GM18526 (cell line): ENCODE measurements around the gene SMIM17.

ENCODE experiments used
- POLR2A ChIP-seq: IDR thresholded peaks from 3 replicates; pipeline ENCODE4 v1.6.1; 2011; ENCODE audit not compliant: insufficient read length; ENCODE audit errors: extremely low read depth

The SMIM17 gene

DNA sequence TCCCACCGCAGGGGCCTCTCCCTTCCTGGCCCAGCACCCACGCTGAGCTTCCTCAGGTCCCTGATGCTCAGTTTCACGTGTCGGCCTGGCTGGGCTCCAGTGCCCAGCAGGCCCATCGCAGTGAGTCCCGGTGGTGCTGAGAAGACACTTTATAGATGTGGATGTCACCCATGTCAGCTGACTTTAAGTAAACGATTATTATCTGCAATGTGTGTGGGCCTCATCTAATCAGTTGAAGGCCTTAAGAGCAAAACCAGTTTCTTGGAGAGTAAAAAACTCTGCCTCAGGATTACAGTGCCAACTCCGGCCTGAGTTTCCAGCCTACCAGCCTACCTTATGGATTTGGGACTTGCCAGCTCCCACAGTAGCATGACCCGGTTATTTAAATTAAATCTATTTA, 17.3 kb upstream of the SMIM17 start:
- TF ChIP-seq POLR2A, result no peak

DNA sequence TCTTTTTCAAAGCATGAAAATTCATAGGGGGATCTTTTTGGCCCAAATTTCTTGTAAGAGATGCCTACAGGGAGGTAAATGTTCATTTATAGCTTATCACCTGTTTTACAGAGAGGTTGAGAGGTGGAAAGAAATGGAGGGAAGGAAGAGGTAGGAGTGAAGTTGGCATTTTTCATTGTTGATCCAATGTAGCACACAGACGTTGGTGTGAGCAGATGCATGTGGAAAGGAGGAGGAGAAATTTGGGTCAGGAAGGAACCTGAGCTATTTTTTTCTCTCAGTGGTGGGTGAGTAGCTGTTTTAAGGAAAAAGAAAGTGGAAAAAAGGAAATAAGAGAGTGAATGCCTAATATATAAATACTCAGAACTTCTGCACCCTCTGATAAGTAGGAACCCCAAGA, 9.9 kb upstream of the SMIM17 start:
- TF ChIP-seq POLR2A, result no peak

DNA sequence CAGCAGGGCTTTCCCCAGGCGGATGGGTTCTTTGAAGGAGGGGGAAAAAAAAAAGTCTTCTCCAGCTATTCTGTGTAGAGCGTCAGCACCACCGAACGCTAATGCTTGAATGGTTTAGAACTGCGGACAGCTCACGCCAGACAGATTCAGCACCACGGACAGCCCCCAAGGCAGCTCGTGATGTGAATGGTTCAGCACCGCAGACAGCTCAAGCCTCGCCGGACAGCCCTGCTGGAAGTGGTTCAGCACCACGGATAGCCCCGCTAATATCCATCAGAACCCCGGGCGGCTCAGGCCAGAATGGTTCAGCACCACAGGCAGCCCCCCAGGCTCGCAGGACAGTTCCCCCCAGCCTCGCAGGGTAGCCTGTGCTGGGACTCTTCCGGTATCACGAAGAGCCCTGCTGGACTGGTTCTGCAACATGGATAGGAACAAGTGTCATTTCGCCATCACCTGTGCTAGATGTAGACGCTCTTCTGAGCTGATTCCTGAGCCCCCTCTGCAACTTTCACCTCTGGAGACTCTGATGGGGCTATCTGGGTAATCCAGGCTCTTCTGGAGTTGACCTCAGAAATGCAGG, 4.9 kb upstream of the SMIM17 start:
- TF ChIP-seq POLR2A, result no peak

DNA sequence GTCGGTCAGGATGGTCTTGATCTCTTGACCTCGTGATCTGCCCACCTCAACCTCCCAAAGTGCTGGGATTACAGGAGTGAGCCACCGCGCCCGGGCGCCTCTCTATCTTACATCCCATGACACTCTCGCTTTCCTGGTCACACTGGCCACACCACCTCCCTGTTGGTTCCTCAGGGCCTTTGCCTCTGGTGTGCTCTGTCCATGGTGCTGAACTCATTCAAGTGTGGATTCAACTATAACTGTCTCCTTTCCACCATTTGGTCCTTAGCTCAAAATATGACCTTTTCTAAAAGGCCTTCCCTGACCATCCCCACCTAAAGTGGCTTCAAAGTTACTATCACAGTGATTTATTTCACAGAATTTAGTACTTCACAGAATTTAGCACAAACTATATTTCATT, 3.7 kb upstream of the SMIM17 start:
- TF ChIP-seq POLR2A, result no peak

DNA sequence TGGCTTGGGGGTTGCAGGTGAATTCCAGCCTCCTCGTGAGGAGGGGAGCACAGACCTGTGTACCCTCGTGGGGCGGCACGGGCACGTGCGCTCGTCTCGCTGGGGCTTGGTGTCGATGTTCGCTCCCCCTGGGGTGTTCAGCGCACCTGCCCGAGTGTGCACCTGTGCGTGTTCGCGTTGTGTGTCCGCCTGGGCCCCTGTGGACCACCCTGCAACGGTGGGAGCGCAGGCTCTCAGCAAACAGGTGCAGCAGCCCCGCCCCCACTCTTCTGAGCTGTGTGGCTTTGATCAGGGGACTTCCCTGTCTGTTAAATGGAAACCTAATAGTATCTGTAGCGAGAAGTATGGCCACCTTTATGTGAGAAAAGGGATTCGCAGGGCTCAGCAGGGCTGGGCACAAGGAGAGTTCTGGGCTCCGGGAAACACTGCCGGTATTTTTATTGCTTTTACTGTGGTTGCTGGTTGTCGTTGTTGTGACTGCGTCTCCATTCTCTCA, 549 bp downstream of the SMIM17 start:
- no peak for TF ChIP-seq POLR2A

DNA sequence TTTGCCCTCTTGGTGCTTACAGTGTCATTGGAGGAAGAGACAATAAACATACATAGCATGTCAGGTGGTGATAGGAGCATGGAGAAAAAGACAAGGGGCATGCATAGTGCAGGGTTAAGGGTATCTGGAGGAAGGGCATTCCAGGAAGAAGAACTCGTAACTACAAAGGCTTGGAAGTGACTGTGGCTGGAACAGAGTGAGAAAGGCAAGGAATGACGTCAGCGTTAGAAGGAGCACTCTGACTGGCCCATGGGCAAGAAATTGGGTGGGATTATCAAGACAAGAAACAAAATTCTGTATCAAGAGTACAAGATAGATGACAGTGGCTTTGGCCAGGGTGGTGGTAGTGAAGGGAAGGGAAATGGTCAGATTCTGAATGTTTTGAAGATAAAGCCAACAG, 11.2 kb downstream of the SMIM17 start:
- no peak for TF ChIP-seq POLR2A

DNA sequence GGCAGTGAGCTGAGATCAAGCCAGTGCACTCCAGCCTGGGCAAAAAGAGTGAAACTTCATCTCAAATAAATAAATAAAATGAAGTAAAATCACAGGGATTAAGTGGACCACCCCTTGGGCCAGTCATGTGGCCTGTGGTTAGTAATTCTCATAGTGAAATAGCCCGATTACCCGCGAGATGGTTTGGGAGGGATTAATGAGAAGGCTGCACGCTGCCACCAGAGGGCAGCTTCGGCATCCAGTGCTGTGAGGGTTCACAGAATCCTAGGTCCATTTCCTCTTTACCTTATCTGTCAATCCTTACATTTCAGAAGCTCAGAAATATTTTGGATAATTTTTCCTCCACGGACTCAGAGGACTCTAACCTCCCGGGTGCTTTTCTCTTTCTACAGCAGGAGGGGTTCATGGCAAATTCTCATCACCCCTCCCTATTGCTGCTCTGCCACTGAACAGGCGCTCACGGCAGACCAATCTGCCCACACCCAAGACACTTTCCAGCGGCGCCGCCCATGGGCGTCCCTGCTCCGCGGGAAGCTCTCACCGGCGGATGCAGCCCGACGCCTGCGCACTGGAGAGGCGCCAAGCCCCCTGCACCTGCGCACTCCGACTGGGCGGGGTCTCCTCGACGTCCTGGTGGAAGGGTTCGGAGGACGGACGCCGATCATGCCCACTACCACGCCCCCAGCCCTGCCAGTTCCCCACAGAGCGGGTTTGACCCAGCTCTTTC, 17.6 kb downstream of the SMIM17 start:
- TF ChIP-seq POLR2A, result no peak

DNA sequence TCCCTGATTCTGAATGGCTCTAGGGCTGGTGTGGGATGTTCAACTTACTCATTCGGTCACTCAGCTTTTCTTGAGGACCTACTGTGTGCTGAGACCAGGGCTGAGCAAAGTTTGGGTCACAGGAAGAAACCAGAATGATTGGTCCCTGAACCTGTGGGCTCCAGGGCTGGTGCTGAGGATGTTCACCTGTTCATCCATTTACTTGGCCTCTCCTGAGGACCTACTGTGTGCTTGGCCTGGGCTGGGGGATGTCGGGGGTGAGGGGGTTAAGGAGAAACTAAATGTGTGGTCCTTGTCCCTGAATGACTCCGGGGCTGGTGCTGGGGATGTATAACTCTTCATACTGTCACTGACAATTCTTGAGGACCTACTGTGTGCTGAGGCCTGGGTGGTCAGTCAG, 18.3 kb downstream of the SMIM17 start:
- TF ChIP-seq POLR2A, result no peak

DNA sequence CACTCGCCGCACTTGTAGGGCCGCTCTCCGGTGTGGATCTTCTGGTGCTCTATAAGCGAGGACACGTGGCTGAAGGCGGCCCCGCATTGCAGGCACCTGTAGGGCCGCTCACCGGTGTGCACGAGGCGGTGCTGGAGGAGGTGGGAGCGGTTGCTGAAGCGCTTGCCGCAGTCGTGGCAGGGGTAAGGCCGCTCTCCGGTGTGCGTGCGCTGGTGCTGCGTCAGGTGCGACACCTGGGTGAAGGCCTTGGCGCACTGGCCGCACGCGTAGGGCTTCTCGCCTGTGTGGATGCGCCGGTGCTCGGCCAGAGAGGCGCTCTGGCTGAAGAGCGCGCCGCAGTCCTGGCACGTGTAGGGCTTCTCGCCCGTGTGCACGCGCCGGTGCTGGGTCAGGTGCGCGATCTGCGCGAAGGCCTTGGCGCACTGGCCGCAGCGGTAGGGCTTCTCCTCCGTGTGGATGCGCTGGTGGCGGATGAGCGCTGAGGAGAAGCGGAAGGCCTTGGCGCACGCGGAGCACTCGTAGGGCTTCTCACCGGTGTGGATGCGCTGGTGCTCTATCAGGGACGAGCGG, 21.1 kb downstream of the SMIM17 start:
- no peak for TF ChIP-seq POLR2A

DNA sequence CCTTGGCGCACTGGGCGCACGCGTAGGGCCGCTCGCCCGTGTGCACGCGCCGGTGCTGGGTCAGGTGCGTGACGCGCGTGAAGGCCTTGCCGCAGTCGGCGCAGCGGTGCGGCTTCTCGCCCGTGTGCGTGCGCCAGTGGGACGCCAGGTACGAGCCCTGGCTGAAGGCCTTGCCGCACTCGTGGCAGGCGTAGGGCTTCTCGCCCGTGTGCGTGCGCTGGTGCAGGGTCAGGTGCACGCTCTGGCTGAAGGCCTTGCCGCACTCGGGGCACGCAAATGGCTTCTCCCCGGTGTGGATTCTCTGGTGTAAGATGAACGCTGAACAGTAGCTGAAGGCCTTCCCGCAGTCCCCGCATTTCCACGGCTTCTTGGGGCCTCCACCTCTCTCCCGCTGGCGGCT, 21.6 kb downstream of the SMIM17 start:
- no peak for TF ChIP-seq POLR2A

DNA sequence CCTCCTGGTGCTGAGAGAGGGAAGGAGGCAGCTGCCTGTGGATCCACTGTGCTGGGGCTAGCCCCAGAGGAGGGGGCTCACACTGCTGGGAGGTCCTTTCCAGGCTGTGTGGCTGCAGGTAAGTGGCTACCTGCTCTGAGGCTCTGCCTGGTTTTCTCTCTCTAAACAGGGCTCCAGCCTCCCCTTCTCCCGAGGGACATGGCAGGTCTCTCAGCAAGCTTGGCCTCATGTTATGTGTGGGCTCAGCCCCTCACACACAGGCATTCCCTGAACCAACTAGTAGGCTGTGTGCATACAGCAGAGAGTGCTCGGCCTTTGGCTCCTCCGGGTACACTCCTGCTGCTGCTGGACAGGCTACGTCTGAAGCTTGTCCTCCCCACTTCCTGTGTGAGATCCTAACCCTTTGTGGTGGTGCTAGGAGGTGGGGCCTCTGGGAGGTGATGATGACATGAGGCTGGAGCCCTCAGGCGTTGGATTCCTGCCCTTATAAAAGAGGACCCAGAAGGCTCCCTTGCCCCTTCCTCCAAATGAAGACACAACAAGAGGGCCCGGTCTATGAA, 24.4 kb downstream of the SMIM17 start:
- TF ChIP-seq POLR2A, result no peak

DNA sequence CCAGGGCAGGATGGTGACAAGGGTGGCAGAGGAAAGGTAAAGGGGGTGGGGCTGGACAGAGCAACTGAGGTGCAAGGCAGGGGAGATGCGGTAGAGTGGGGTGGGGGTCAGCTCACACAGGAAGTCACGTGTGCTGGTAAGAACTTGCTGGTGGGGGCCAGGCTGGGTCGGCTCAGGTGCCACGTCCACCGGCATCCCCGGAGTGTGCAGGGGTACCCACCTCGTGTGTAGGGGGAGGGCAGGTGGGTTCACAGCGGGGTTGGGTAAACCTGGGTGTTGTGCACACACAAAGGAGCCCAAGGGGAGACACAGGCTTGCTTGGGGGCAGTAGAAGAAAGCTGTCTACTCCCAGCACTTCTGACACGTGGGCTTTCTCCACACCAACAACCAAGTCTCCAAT, 25.7 kb downstream of the SMIM17 start:
- TF ChIP-seq POLR2A, result no peak

DNA sequence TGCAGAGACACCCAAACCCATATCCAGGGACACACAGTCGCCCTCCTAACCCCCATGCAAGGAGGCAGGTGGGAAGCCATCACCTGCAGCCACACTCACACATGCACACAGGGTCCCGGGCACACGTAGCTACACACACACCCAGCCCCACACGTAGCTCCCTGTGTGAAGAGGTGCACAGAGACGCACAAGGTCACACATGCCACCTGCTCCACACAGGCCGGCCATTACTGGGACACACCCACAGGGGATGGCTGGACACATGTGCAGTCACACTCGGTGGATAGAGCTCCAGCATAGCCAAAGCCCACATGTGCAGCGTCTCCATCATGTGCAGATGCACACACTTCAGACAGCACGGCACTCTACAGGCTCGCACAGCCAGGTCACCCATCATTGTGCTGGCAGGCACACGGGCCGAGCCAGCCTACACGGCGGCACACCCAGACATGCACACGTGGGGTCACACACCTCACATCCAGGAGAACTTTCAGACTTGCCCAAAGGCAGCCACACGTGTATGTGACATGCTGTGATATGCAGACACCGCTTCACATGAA, 27.5 kb downstream of the SMIM17 start:
- TF ChIP-seq POLR2A, result no peak

DNA sequence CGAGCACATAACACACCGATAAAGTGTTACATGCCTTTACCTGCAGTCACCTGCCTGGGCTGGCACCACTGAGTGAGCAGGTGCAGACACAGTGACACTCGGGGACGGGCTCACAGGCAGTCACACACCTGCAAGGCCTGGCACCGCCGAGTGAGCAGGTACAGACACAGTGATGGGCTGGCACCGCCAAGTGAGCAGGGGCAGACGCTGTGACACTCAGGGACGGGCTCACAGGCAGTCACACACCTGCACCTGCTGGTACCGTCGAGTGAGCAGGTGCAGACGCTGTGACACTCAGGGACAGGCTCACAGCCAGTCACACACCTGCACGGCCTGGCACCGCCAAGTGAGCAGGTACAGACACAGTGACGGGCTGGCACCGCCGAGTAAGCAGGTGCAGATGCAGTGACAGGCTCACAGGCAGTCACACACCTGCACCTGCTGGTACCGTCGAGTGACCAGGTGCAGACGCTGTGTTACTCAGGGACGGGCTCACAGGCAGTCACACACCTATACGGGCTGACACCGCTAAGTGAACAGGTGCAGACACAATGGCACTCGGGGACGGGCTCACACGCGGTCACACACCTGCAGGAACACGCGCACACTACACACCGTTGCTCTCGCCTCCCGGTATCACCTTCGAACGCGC, 28.1 kb downstream of the SMIM17 start:
- TF ChIP-seq POLR2A, result no peak

DNA sequence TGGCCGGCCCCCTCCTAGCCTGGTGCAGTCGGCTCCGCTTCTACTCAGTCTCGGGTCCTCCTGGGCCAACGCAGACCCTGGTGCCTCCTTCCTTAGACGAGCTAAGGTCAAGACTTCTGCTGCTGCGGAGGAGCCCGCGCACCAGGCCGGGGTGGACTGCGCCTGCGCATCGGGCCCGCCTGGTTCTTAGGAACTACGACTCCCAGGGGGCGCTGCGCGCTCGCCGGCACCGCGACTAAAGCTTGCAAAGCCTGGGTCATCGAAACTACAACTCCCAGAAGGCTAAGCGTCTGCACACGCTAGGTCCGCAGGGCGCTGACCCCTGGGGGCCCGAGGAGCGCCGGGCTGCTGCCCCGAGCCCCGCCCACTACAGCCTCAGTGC, 28.6 kb downstream of the SMIM17 start, which contains the start of gene ZNF835:
ZNF835 (minus strand) TSS at position 145 of the 382 bp plus-strand sequence. CDS start 6,559 bp downstream, outside the sequence.
- no peak for TF ChIP-seq POLR2A
